ENCODE measurements around the gene UFC1. TPM values are rescaled to one million over a fixed set of nuclear protein-coding genes. Genes with fewer than 3 reads are reported as not detected.
A peak's percentile ranks its signal among the peaks of the same experiment; 100 is the strongest.

Gene UFC1
- polyA plus RNA-seq, 1 experiment = 89.4 TPM

- no peak for DNase-seq (ENCODE audit: low read depth)
Observed at GRCh38 chr1:161153176-161153575, 602 bp upstream of the UFC1 start.

GRCh38 chr1:161157867-161158266 lies 4.1 kb downstream of the UFC1 start:
- DNase-seq (ENCODE audit: low read depth) = no peak
- no peak for TF ChIP-seq CTCF (IDR thresholded peaks at IDR 0.05; ENCODE audit: insufficient read depth, low read depth, low read length)
- no peaks in the 10 kb centered on the region for H3K27me3 ChIP-seq (ENCODE audit: control insufficient read depth, insufficient read depth, low read length)
- peaks cover 11% of the 10 kb centered on the region for H3K36me3 ChIP-seq (ENCODE audit: control insufficient read depth, insufficient read depth, low read length)
- POLR2A ChIA-PET = no interaction called here
- CTCF ChIA-PET = interaction anchor here (1.1 to 2.2 kb wide), 3 partner anchors 8 to 133 kb away, joined by 4 to 6 read pairs (median 4); partner anchors contain the start of gene PPOX
- no peak overlapping the region for H3K4me3 ChIP-seq (ENCODE audit: low read depth, low read length)

More at GRCh38 chr1:161153176-161153575, 602 bp upstream of the UFC1 start:
- ChIA-PET CTCF (interaction anchor here (0.7 to 1.0 kb wide), 3 partner anchors 10 to 78 kb away, joined by 3 to 4 read pairs (median 3); no protein-coding TSS in a partner anchor), POLR2A (interaction anchor here (0.6 kb wide), 5 partner anchors 13 to 117 kb away, joined by 3 to 11 read pairs (median 3); partner anchors contain the start of genes DEDD, PPOX and USF1)
- Histone ChIP-seq H3K27me3 (ENCODE audit: control insufficient read depth, insufficient read depth, low read length) (no peaks in the 10 kb centered on the region), H3K36me3 (ENCODE audit: control insufficient read depth, insufficient read depth, low read length) (peaks cover 3% of the 10 kb centered on the region; the same call in 1 of the 2 replicates), H3K4me3 (ENCODE audit: low read depth, low read length) (peak overlapping the region; percentile 72)
- TF ChIP-seq CTCF (IDR thresholded peaks at IDR 0.05; ENCODE audit: insufficient read depth, low read depth, low read length) = no peak

GRCh38 chr1:161158316-161159010 lies 4.7 kb downstream of the UFC1 start:
- ChIA-PET CTCF (interaction anchor here (1.1 to 2.2 kb wide), 2 partner anchors 62 to 133 kb away, joined by 4 read pairs; no protein-coding TSS in a partner anchor), POLR2A (no interaction called here)
- H3K36me3 ChIP-seq (ENCODE audit: control insufficient read depth, insufficient read depth, low read length) = peaks cover 11% of the 10 kb centered on the region

GRCh38 chr1:161159087-161159912 lies 5.5 kb downstream of the UFC1 start, which contains the start of gene USP21:
Gene USP21 (plus strand): TSS chr1:161159500. CDS start chr1:161160641, 1,141 bp downstream.
- peak; percentile 66 for TF ChIP-seq CTCF (IDR thresholded peaks at IDR 0.05; ENCODE audit: insufficient read depth, low read depth, low read length)
- Histone ChIP-seq H3K4me3 (ENCODE audit: low read depth, low read length) (peak within 1 kb of the TSS; percentile 84), H3K36me3 (ENCODE audit: control insufficient read depth, insufficient read depth, low read length) (peaks cover 11% of the 10 kb centered on the region), H3K27me3 (ENCODE audit: control insufficient read depth, insufficient read depth, low read length) (no peaks in the 10 kb centered on the region)
- CTCF ChIA-PET = interaction anchor here (2.2 kb wide), 1 partner anchor 132 kb away, joined by 4 read pairs; no protein-coding TSS in a partner anchor
- POLR2A ChIA-PET = no interaction called here
- no peak for DNase-seq (ENCODE audit: low read depth)

More at GRCh38 chr1:161158316-161159010, 4.7 kb downstream of the UFC1 start:
- no peak for DNase-seq (ENCODE audit: low read depth)
- no peak for TF ChIP-seq CTCF (IDR thresholded peaks at IDR 0.05; ENCODE audit: insufficient read depth, low read depth, low read length)
- no peaks in the 10 kb centered on the region for H3K27me3 ChIP-seq (ENCODE audit: control insufficient read depth, insufficient read depth, low read length)
- no peak overlapping the region for H3K4me3 ChIP-seq (ENCODE audit: low read depth, low read length)

- no peak for TF ChIP-seq CTCF (IDR thresholded peaks at IDR 0.05; ENCODE audit: insufficient read depth, low read depth, low read length)
- Histone ChIP-seq H3K36me3 (ENCODE audit: control insufficient read depth, insufficient read depth, low read length) (peaks cover 14% of the 10 kb centered on the region), H3K4me3 (ENCODE audit: low read depth, low read length) (peak overlapping the region; percentile 84), H3K27me3 (ENCODE audit: control insufficient read depth, insufficient read depth, low read length) (no peaks in the 10 kb centered on the region)
- DNase-seq (ENCODE audit: low read depth) = no peak
- ChIA-PET CTCF (no interaction called here), POLR2A (no interaction called here)
Observed at GRCh38 chr1:161159913-161160243, 6.1 kb downstream of the UFC1 start.

Measured in BJ (cell line).